Endothelial cell of umbilical vein (primary cell): ENCODE results near the gene PPIL1. TPM values are rescaled to one million over a fixed set of nuclear protein-coding genes. Genes with fewer than 3 reads are reported as not detected.

ENCODE experiments used
- BruUV-seq: library from RNA; stranded (reverse); fragments of 400-500 nt; replicated peaks from 2 replicates; lab custom pipeline; 2021; lab: Mats Ljungman, UMichigan
- CTCF ChIA-PET: fragments of 300-600, 350-600 bp; sonication (Branson Sonifier 250); formaldehyde crosslinking; loops from one replicate; lab custom pipeline; 2021; ENCODE audit warnings: antibody characterized with exemption, inconsistent platforms; lab: Charles Lee
- POLR2A ChIA-PET: fragments of 300-600, 350-600 bp; sonication (Branson Sonifier 250); formaldehyde crosslinking; loops from one replicate; lab custom pipeline; 2021; ENCODE audit warnings: antibody characterized with exemption, inconsistent platforms; lab: Charles Lee
- DNase-seq: peaks from one replicate; pipeline ENCODE4 v3.0.0-alpha.2; 2011; ENCODE audit warnings: low read depth, low spot score
- FAIRE-seq: peaks from 2 replicates; lab custom pipeline; 2011; peaks lifted over from hg19 to GRCh38; lab: Jason Lieb, UNC
- H2AFZ ChIP-seq: 2 replicates; pipeline ENCODE4 v1.6.0; 2012; ENCODE audit warnings: low read depth, low read length, control low read depth, inconsistent platforms
- H3K27ac ChIP-seq: 2 replicates; pipeline ENCODE4 v1.5.1; 2011; ENCODE audit warnings: low read depth, mild to moderate bottlenecking, control low read depth, low read length, moderate library complexity; ENCODE audit not compliant: insufficient read depth
- H3K27me3 ChIP-seq, 2 experiments: 2 replicates each; pipeline versions ENCODE4 v1.6.0 to v1.6.1; 2011; ENCODE audit warnings: low read length in 2 of 2, mixed read lengths in 1 of 2; ENCODE audit not compliant: control insufficient read depth in 2 of 2, insufficient read depth in 2 of 2
- H3K36me3 ChIP-seq, 2 experiments: 2 replicates in 1 of 2; 3 replicates in 1 of 2; pipeline ENCODE4 v1.5.1; 2011; ENCODE audit warnings: low read length in 2 of 2, mild to moderate bottlenecking in 1 of 2, moderate library complexity in 1 of 2; ENCODE audit not compliant: control insufficient read depth in 2 of 2, insufficient read depth in 2 of 2; ENCODE audit errors: extremely low read depth in 1 of 2
- H3K4me1 ChIP-seq: 3 replicates; pipeline ENCODE4 v1.5.1; 2011; ENCODE audit warnings: mild to moderate bottlenecking, low read length; ENCODE audit not compliant: control insufficient read depth, insufficient read depth; ENCODE audit errors: extremely low read depth
- H3K4me2 ChIP-seq: 2 replicates; pipeline ENCODE4 v1.6.1; 2011; ENCODE audit warnings: low read length, control low read depth, mixed read lengths; ENCODE audit not compliant: insufficient read depth
- H3K4me3 ChIP-seq, 3 experiments: fragments of 200-600 bp in 1 of 3; sonication (generic), shearing (Covaris generic) in 1 of 3; replicated peaks in 1 of 3; 2 replicates each; pipeline ENCODE4 v1.5.1; 2011 to 2016; ENCODE audit warnings: control low read depth in 3 of 3, low read length in 3 of 3, mild to moderate bottlenecking in 2 of 3, inconsistent platforms in 1 of 3, low read depth in 1 of 3, moderate library complexity in 1 of 3; ENCODE audit not compliant: insufficient read depth in 1 of 3
- H3K79me2 ChIP-seq: 2 replicates; pipeline ENCODE4 v1.6.0; 2012; ENCODE audit warnings: low read length, inconsistent platforms; ENCODE audit not compliant: control insufficient read depth, insufficient read depth
- H3K9ac ChIP-seq: replicated peaks from 2 replicates; pipeline ENCODE3; 2011; ENCODE audit warnings: low read length, control low read depth; ENCODE audit not compliant: insufficient read depth; ENCODE audit errors: extremely low read depth
- H3K9me1 ChIP-seq: replicated peaks from 3 replicates; pipeline ENCODE4 v1.6.0; 2011; ENCODE audit warnings: mild to moderate bottlenecking, low read length; ENCODE audit not compliant: control insufficient read depth, insufficient read depth; ENCODE audit errors: extremely low read depth
- H3K9me3 ChIP-seq: replicated peaks from 2 replicates; pipeline ENCODE4 v1.5.1; 2012; ENCODE audit warnings: low read length, inconsistent platforms; ENCODE audit not compliant: control insufficient read depth, insufficient read depth
- H4K20me1 ChIP-seq: replicated peaks from 2 replicates; pipeline ENCODE3; 2011; ENCODE audit warnings: mild to moderate bottlenecking, low read length; ENCODE audit not compliant: control insufficient read depth, insufficient read depth; ENCODE audit errors: extremely low read depth
- CTCF ChIP-seq, 2 donors: IDR thresholded peaks; 1 replicate in 1 of 2; 2 replicates in 1 of 2; pipeline ENCODE4 v1.5.1; 2011; ENCODE audit warnings: low read length in 2 of 2, mild to moderate bottlenecking in 2 of 2, moderate library complexity in 2 of 2, control low read depth in 1 of 2, inconsistent platforms in 1 of 2, low read depth in 1 of 2; ENCODE audit not compliant: insufficient read depth in 1 of 2; ENCODE audit errors: extremely low read depth in 1 of 2
- EZH2 ChIP-seq: IDR thresholded peaks from 2 replicates; pipeline ENCODE4 v1.6.1; 2012; ENCODE audit warnings: borderline replicate concordance, low read depth, mild to moderate bottlenecking, moderate library complexity, low read length, inconsistent platforms; ENCODE audit not compliant: severe bottlenecking
- FOS ChIP-seq: IDR thresholded peaks from 2 replicates; pipeline ENCODE4 v1.6.1; 2011; ENCODE audit warnings: mild to moderate bottlenecking, low read length, moderate library complexity, borderline replicate concordance; ENCODE audit not compliant: insufficient read depth
- GATA2 ChIP-seq: IDR thresholded peaks from 2 replicates; pipeline ENCODE4 v1.7.0; 2011; ENCODE audit warnings: low read depth, mild to moderate bottlenecking, moderate library complexity, mixed read lengths, low read length; ENCODE audit not compliant: insufficient read length, insufficient read depth
- JUN ChIP-seq: IDR thresholded peaks from 2 replicates; pipeline ENCODE4 v1.6.1; 2011; ENCODE audit warnings: borderline replicate concordance, low read depth; ENCODE audit not compliant: insufficient read length, insufficient read depth
- MAX ChIP-seq: IDR thresholded peaks from 2 replicates; pipeline ENCODE4 v1.6.1; 2011; ENCODE audit not compliant: insufficient read depth, insufficient read length
- MYC ChIP-seq: IDR thresholded peaks from one replicate; pipeline ENCODE4 v1.6.1; 2011; ENCODE audit warnings: mild to moderate bottlenecking, low read depth, low read length
- POLR2A ChIP-seq: IDR thresholded peaks from 2 replicates; pipeline ENCODE4 v1.6.1; 2012; ENCODE audit warnings: low read depth, mild to moderate bottlenecking, control low read depth, low read length
- POLR2AphosphoS5 ChIP-seq: IDR thresholded peaks from 2 replicates; pipeline ENCODE4 v1.6.1; 2012; ENCODE audit warnings: low read depth, mild to moderate bottlenecking, control low read depth, low read length, moderate library complexity; ENCODE audit not compliant: insufficient read depth
- dilution Hi-C: fragments of 300-500 bp; cut with MboI; formaldehyde crosslinking; loops from one replicate; pipeline ENCODE4 v1.15.0; 2019; ENCODE audit warnings: low sequenced_read_pairs; ENCODE audit not compliant: extremely low pct_ligation_motif_present
- intact Hi-C: fragments of 100-400 bp; cut with micrococcal nuclease; formaldehyde crosslinking; loops from one replicate; pipeline ENCODE4 v1.10.0; 2022
- polyA plus RNA-seq, 4 experiments: library from polyadenylated mRNA; depleted of rRNA in 3 of 4; stranded (reverse) in 3 of 4; unstranded in 1 of 4; fragments of >200 nt; gene quantifications; 2 replicates each; pipeline versions ENCODE4 v1.2.1 to v1.2.3, GENCODE V29; 2011 to 2012; ENCODE audit warnings: missing spikeins in 1 of 4
- total RNA-seq: library from RNA; stranded (reverse); gene quantifications from 2 replicates; pipeline ENCODE4 v1.2.3, GENCODE V29; 2021

PPIL1 gene
- total and polyA plus RNA-seq, 2 donors (not counting 3 experiments of a cell fraction or from before 2014, with no cell fraction given), result 28.6 to 35.6 TPM

- intact Hi-C loops, result no loop called here
- Histone ChIP-seq H3K79me2 (no peaks in the 10 kb centered on the region), H3K27me3 (no peaks in the 10 kb centered on the region), H3K9ac (no peak overlapping the region), H3K27ac (no peak overlapping the region), H3K4me2 (no peak overlapping the region), H3K4me1 (peaks cover 10% of the 10 kb centered on the region), H3K4me3 (no peak overlapping the region), H2AFZ (no peak overlapping the region), H3K9me1 (no peaks in the 10 kb centered on the region), H4K20me1 (no peaks in the 10 kb centered on the region), H3K9me3 (no peaks in the 10 kb centered on the region), H3K36me3 (no peaks in the 10 kb centered on the region)
- CTCF ChIA-PET, result no interaction called here
- no peak for DNase-seq
- TF ChIP-seq POLR2AphosphoS5, result no peak
- FAIRE-seq, result no peak
- BruUV-seq, result no TSS peak
- dilution Hi-C loops, result no loop called here
- POLR2A ChIA-PET, result no interaction called here
These were observed 66.0 kb downstream of the PPIL1 start for GRCh38 chr6:36808634-36809033.

GRCh38 chr6:36807750-36808149, 66.9 kb downstream of the PPIL1 start:
- TF ChIP-seq POLR2AphosphoS5 (no peak), MAX (no peak), MYC (no peak), POLR2A (no peak), JUN (no peak), FOS (no peak), CTCF (IDR thresholded peaks at IDR 0.05; ENCODE audit: extremely low read depth in 1 of 2, insufficient read depth in 1 of 2, low read depth in 1 of 2, low read length in 2 of 2) (no peak), GATA2 (no peak), EZH2 (no peak)
- no peak overlapping the region for H3K4me3 ChIP-seq
- peaks cover 10% of the 10 kb centered on the region for H3K4me1 ChIP-seq
- no TSS peak for BruUV-seq
- CTCF ChIA-PET, result interaction anchor here (1.4 to 2.3 kb wide), 2 partner anchors 9 to 44 kb away, joined by 4 to 14 read pairs; no protein-coding TSS in a partner anchor
- H3K9me1 ChIP-seq, result no peaks in the 10 kb centered on the region
- no peaks in the 10 kb centered on the region for H4K20me1 ChIP-seq
- intact Hi-C loops, result no loop called here
- no peaks in the 10 kb centered on the region for H3K9me3 ChIP-seq
- H3K27ac ChIP-seq, result no peak overlapping the region
- H3K9ac ChIP-seq, result no peak overlapping the region
- DNase-seq, result no peak
- H3K4me2 ChIP-seq, result no peak overlapping the region
- no peak for FAIRE-seq
- no peaks in the 10 kb centered on the region for H3K36me3 ChIP-seq
- no peak overlapping the region for H2AFZ ChIP-seq
- dilution Hi-C loops, result no loop called here
- H3K79me2 ChIP-seq, result no peaks in the 10 kb centered on the region
- H3K27me3 ChIP-seq, result no peaks in the 10 kb centered on the region
- POLR2A ChIA-PET, result no interaction called here
